ENCODE measurements around the gene MCM8.

MCM8 gene

DNA sequence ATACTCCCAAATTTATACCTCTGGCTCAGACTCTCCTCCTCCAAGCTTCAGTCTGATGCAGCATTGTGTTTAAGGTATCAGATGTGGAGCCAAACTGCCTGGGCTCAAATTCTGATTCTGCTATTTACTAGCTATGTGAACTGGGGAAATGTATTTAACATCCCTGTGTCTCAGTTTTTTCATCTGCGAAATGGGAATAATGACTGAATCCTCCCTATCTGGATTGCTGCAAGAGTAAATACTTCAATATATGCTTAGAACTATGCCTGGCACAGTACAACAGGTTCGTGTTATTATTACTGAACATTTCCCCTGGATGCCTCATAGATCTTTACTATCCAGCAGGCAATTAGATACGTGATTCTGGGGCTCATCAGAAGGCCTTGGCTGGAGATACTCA lies 97.9 kb downstream of the MCM8 start:
- intact Hi-C loops (cut with micrococcal nuclease), result no loop called here
- peaks cover 37% of the 10 kb centered on the region for H3K27me3 Mint-ChIP-seq
- H3K36me3 Mint-ChIP-seq (ENCODE audit: low read depth), result no peaks in the 10 kb centered on the region
- H3K9me3 Mint-ChIP-seq, result no peaks in the 10 kb centered on the region
- H3K4me1 Mint-ChIP-seq (ENCODE audit: low read depth), result peaks cover 3% of the 10 kb centered on the region
- no peak overlapping the region for H3K4me3 Mint-ChIP-seq
- H3K27ac Mint-ChIP-seq, result no peak overlapping the region
